ENCODE data around the gene CDPF1. TPM values are rescaled to one million over a fixed set of nuclear protein-coding genes. Genes with fewer than 3 reads are reported as not detected.
A peak's percentile ranks its signal among the peaks of the same experiment; 100 is the strongest.

CDPF1 gene
- total and polyA plus RNA-seq, 2 of the 13 experiments (the other 11 are each of a cell fraction or from before 2014, with no cell fraction given): 5.2 to 8.1 TPM

DNA sequence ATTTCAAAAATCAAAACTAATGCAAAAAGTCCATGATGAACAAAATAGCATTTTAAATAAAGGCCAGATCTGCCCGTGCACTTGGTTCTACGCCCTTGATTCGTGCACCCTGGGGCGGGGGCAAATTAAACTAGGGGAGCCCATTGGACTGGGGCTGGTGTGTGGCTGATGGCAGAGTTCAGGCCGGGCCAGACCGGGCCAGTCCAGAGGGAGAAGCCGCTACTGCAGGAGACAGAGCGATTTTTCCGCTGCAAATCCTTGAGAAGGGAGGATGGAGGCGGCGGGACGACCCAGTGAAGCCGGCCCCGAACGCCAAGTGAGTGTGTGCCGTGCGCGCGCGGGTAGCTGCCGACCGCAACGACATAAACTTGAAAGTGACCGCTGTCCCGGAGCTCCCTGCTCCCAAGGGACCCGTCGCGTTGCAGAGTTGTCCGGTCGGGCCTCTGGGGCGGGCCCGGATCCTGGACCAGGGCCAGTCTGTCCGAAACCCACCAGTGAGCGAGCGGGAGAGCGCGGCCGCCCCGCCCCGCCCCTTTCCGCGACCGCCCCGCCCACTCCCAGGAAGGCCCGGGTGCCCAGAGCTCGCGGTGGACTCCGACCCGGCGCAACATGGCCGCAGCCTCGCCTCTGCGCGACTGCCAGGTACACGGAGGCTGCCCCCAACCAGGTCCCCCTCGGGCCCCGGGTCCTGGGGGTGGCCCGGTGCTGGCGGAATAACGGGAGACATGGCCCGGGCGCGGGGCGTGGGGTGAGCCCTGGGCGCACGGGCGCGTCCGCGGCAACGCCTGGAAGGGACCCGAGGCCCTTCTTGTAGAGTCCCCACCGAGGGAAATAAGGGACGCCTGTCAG, 17.6 kb upstream of the CDPF1 start, which contains the start of gene TTC38 (continued):
- TF ChIP-seq ZKSCAN5 (CRISPR knock-in tag; IDR thresholded peaks at IDR 0.05) (no peak), HNRNPL (IDR thresholded peaks at IDR 0.05; ENCODE audit: low read depth, low read length) (peak; percentile 64; the same call in 1 of the 2 replicates), ARNT (IDR thresholded peaks at IDR 0.05) (no peak), AGO1 (IDR thresholded peaks at IDR 0.05; ENCODE audit: low read depth, low read length, poor library complexity, severe bottlenecking) (no peak), IRX3 (CRISPR knock-in tag; IDR thresholded peaks at IDR 0.05; ENCODE audit: borderline replicate concordance, low read depth) (no peak; the same call in 1 of the 2 replicates), SNAI1 (CRISPR knock-in tag; IDR thresholded peaks at IDR 0.05; ENCODE audit: borderline replicate concordance) (no peak), NAIF1 (CRISPR knock-in tag; IDR thresholded peaks at IDR 0.05; ENCODE audit: borderline replicate concordance) (peak; percentile 45; the same call in 1 of the 2 replicates), SOX13 (IDR thresholded peaks at IDR 0.05) (no peak), SOX13 (CRISPR knock-in tag; conservative IDR thresholded peaks at IDR 0.05 in 1 of 2, IDR thresholded peaks at IDR 0.05 in 1 of 2) (peak in 1 of 2 experiments; percentile 45; a peak in 1 of 4 replicates), BRF2 (CRISPR knock-in tag; IDR thresholded peaks at IDR 0.05) (0 out of 2 replicates have a peak, but pooled peaks have one; percentile 53), SIX4 (CRISPR knock-in tag; IDR thresholded peaks at IDR 0.05) (no peak), NR1H2 (CRISPR knock-in tag; IDR thresholded peaks at IDR 0.05; ENCODE audit: borderline replicate concordance, low read depth) (no peak)
- TF ChIP-seq, protein P1, sequence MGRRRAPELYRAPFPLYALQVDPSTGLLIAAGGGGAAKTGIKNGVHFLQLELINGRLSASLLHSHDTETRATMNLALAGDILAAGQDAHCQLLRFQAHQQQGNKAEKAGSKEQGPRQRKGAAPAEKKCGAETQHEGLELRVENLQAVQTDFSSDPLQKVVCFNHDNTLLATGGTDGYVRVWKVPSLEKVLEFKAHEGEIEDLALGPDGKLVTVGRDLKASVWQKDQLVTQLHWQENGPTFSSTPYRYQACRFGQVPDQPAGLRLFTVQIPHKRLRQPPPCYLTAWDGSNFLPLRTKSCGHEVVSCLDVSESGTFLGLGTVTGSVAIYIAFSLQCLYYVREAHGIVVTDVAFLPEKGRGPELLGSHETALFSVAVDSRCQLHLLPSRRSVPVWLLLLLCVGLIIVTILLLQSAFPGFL (CRISPR knock-in tag; IDR thresholded peaks at IDR 0.05): no peak
- TF ChIP-seq, protein P2, sequence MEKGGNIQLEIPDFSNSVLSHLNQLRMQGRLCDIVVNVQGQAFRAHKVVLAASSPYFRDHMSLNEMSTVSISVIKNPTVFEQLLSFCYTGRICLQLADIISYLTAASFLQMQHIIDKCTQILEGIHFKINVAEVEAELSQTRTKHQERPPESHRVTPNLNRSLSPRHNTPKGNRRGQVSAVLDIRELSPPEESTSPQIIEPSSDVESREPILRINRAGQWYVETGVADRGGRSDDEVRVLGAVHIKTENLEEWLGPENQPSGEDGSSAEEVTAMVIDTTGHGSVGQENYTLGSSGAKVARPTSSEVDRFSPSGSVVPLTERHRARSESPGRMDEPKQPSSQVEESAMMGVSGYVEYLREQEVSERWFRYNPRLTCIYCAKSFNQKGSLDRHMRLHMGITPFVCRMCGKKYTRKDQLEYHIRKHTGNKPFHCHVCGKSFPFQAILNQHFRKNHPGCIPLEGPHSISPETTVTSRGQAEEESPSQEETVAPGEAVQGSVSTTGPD (CRISPR knock-in tag; IDR thresholded peaks at IDR 0.05): no peak
- TF ChIP-seq, protein P3, sequence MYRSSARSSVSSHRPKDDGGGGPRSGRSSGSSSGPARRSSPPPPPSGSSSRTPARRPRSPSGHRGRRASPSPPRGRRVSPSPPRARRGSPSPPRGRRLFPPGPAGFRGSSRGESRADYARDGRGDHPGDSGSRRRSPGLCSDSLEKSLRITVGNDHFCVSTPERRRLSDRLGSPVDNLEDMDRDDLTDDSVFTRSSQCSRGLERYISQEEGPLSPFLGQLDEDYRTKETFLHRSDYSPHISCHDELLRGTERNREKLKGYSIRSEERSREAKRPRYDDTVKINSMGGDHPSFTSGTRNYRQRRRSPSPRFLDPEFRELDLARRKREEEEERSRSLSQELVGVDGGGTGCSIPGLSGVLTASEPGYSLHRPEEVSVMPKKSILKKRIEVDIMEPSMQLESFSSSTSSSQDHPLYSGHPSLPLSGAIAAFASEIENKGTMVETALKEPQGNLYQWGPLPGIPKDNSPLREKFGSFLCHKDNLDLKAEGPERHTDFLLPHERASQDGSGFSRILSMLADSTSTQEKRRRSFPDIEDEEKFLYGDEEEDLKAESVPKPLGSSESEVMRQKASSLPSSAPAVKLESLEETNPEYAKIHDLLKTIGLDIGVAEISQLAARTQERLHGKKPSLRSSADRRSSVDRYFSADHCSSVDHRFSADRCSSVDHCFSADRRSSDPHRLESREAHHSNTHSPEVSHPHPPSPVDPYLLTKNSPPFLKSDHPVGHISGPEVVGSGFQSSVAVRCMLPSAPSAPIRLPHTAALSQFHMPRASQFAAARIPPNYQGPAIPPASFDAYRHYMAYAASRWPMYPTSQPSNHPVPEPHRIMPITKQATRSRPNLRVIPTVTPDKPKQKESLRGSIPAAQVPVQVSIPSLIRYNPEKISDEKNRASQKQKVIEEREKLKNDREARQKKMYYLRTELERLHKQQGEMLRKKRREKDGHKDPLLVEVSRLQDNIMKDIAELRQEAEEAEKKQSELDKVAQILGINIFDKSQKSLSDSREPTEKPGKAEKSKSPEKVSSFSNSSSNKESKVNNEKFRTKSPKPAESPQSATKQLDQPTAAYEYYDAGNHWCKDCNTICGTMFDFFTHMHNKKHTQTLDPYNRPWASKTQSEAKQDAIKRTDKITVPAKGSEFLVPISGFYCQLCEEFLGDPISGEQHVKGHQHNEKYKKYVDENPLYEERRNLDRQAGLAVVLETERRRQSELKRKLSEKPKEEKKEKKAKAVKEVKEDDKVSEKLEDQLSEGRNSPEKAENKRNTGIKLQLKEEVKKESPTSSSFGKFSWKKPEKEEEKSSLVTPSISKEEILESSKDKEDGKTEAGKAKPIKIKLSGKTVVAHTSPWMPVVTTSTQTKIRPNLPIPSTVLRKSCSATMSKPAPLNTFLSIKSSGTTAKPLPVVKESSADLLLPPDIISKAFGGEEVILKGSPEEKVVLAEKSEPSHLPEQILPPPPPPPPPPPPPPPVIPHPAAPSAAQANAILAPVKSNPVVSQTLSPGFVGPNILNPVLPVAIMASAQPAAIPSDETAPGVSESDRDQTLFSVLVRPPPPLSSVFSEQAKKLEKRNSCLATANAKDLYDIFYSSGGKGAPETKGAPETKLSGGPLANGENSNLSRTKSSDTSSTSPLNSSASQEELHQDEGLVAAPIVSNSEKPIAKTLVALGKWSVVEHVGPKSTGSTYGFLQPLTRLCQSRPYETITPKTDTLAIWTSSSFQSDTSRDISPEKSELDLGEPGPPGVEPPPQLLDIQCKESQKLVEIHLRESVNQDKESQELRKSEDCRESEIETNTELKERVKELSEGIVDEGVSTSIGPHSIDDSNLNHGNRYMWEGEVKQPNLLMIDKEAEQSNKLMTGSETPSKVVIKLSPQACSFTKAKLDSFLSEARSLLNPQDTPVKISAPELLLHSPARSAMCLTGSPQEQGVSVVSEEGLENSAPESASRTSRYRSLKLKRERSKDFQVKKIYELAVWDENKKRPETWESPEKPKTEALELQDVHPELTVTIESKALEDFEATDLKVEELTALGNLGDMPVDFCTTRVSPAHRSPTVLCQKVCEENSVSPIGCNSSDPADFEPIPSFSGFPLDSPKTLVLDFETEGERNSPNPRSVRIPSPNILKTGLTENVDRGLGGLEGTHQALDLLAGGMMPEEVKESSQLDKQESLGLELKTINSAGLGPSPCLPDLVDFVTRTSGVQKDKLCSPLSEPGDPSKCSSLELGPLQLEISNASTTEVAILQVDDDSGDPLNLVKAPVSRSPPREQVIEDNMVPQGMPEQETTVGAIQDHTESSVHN (CRISPR knock-in tag; IDR thresholded peaks at IDR 0.05): no peak

Measured in HepG2 (cell line).